Chondrocyte (in vitro differentiated cells): ENCODE measurements around the gene ACSS1. TPM values are rescaled to one million over a fixed set of nuclear protein-coding genes. Genes with fewer than 3 reads are reported as not detected.

Experiments
- DNase-seq: peaks from one replicate; pipeline ENCODE4 v3.0.0; 2021; ENCODE audit warnings: mixed read lengths, low spot score
- H3K27ac Mint-ChIP-seq: one replicate; pipeline ENCODE4 v1.8.0; 2021; ENCODE audit warnings: mild to moderate bottlenecking, moderate library complexity, mixed read lengths; ENCODE audit not compliant: unreplicated experiment
- H3K27me3 Mint-ChIP-seq: 2 replicates; pipeline ENCODE4 v1.8.0; 2021; ENCODE audit warnings: low read depth, mixed read lengths
- H3K36me3 Mint-ChIP-seq: 2 replicates; pipeline ENCODE4 v1.8.0; 2021; ENCODE audit warnings: low read depth, mixed read lengths
- H3K4me1 Mint-ChIP-seq: 2 replicates; pipeline ENCODE4 v1.8.0; 2021; ENCODE audit warnings: low read depth, mild to moderate bottlenecking, mixed read lengths
- H3K4me3 Mint-ChIP-seq: one replicate; pipeline ENCODE4 v1.8.0; 2021; ENCODE audit warnings: mild to moderate bottlenecking, moderate library complexity, mixed read lengths; ENCODE audit not compliant: unreplicated experiment
- H3K9me3 Mint-ChIP-seq: 2 replicates; pipeline ENCODE4 v1.8.0; 2021; ENCODE audit warnings: low read depth, mixed read lengths
- total RNA-seq: library from RNA; stranded (reverse); gene quantifications from 3 replicates; pipeline ENCODE4 v1.2.1, GENCODE V29; 2021
- TF ChIP-seq, protein P1 (sequence below): fragments of 200-600 bp; sonication (generic); IDR thresholded peaks from 2 replicates; pipeline ENCODE4 v1.5.0; 2021; ENCODE audit warnings: antibody characterized with exemption, mild to moderate bottlenecking, moderate library complexity

Gene ACSS1
- total RNA-seq, 1 donor from 2014 or later = 5.5 TPM

DNA sequence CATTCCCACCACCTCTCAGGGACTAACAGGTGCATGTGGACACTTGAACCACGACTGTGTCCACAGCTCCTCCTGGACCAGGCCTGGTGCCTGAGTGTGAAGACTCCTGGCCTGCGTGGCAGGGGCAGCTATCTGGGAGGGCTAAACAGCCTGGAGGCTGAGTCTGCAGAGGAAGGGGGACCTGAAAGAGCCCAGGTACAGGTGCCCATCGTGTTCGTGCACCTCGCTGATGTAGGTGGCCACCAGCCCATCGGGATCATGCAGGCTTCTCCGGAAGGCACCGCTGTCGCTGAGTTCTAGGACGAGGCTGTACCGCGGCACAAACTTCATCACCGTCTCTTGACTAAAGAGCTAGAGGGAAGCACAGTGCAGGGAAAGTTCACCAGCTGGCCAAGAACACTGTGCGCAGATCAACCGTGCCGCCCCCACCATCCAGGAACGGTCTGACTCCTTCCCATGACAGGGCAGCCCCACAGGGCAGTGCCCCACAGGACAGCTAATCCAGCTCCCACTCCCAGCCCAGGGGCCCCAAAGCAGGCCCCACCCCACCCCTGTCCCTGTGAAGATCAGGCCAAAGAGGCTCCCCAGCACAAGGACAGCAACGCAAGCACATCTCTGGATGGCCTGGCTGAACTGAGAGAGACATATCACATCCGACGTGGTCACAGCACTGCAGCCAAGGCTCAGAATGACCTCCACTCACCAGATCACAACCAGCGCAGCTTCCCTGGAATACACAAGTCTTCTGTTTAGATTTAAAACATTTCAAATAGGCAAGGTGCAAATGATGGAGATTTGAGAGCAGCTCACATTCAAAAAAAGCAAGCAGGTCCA, 94.0 kb downstream of the ACSS1 start:
- Mint-ChIP-seq H3K4me3 (no peak overlapping the region), H3K9me3 (no peaks in the 10 kb centered on the region), H3K36me3 (peaks cover 40% of the 10 kb centered on the region), H3K27me3 (no peaks in the 10 kb centered on the region), H3K27ac (no peak overlapping the region), H3K4me1 (no peaks in the 10 kb centered on the region)
- DNase-seq = peak; percentile 69
- TF ChIP-seq, protein P1, sequence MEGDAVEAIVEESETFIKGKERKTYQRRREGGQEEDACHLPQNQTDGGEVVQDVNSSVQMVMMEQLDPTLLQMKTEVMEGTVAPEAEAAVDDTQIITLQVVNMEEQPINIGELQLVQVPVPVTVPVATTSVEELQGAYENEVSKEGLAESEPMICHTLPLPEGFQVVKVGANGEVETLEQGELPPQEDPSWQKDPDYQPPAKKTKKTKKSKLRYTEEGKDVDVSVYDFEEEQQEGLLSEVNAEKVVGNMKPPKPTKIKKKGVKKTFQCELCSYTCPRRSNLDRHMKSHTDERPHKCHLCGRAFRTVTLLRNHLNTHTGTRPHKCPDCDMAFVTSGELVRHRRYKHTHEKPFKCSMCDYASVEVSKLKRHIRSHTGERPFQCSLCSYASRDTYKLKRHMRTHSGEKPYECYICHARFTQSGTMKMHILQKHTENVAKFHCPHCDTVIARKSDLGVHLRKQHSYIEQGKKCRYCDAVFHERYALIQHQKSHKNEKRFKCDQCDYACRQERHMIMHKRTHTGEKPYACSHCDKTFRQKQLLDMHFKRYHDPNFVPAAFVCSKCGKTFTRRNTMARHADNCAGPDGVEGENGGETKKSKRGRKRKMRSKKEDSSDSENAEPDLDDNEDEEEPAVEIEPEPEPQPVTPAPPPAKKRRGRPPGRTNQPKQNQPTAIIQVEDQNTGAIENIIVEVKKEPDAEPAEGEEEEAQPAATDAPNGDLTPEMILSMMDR = no peak

DNA sequence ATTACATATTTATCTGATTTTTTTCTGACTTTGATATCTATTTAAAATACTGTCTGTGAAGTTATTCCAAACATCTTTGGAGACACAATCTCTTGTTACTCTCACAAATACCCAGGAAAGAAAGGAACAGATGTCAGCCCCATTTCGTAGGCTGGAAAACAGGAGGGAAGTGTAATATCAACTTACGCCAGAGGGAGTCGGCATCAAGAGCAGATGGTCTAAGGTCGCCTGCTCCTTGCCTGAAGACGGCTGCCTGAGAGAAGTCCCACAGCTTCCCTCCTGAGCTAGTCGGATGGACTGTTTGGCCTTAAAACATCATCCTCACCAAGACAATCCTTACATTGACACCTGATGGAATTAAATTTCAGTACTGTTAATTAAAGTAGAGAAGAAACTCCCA, 95.4 kb downstream of the ACSS1 start:
- peaks cover 35% of the 10 kb centered on the region for H3K36me3 Mint-ChIP-seq
- no peak overlapping the region for H3K27ac Mint-ChIP-seq
- H3K4me1 Mint-ChIP-seq = no peaks in the 10 kb centered on the region
- H3K9me3 Mint-ChIP-seq = no peaks in the 10 kb centered on the region
- DNase-seq = no peak
- no peaks in the 10 kb centered on the region for H3K27me3 Mint-ChIP-seq
- TF ChIP-seq, protein P1 = no peak
- no peak overlapping the region for H3K4me3 Mint-ChIP-seq

DNA sequence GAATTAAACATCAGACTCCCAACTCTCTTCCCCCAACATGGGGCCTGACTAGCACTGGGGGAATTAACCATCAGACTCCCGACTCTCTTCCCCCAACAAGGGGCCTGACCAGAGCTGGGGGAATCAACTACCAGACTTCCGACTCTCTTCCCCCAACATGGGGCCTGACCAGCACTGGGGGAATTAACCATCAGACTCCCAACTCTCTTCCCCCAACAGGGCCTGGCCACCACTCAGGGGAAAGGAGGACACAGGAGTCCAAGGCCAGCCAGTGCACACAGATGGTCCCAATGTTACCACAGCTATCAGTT, 95.8 kb downstream of the ACSS1 start:
- TF ChIP-seq, protein P1 = no peak
- Mint-ChIP-seq H3K9me3 (no peaks in the 10 kb centered on the region), H3K27me3 (no peaks in the 10 kb centered on the region), H3K4me1 (no peaks in the 10 kb centered on the region), H3K36me3 (peaks cover 32% of the 10 kb centered on the region), H3K27ac (no peak overlapping the region), H3K4me3 (no peak overlapping the region)
- DNase-seq = peak; percentile 63

DNA sequence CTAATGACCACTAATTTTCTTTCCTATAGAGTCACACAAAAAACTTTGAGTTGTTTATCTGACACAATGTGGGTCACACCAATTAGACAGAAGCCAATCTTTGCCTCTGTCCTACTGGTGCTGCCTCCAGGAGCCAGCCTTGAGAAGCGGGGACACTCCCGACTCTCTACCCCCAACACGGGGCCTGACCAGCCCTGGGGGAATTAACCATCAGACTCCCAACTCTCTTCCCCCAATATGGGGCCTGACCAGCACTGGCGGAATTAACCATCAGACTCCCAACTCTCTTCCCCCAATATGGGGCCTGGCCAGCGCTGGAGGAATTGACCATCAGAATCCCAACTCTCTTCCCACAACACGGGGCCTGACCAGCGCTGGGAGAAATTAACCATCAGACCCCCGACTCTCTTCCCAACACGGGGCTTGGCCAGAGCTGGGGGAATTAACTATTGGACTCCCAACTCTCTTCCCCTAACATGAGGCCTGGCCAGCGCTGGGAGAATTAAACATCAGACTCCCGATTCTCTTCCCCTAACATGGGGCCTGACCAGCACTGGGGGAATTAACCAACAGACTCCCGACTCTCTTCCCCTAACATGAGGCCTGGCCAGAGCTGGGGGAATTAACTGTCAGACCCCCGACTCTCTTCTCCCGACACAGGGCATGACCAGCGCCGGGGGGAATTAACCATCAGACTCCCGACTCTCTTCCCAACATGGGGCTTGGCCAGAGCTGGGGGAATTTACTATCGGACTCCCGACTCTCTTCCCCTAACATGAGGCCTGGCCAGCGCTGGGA, 96.4 kb downstream of the ACSS1 start:
- Mint-ChIP-seq H3K27ac (no peak overlapping the region), H3K4me3 (no peak overlapping the region), H3K36me3 (peaks cover 32% of the 10 kb centered on the region), H3K9me3 (no peaks in the 10 kb centered on the region), H3K4me1 (no peaks in the 10 kb centered on the region), H3K27me3 (no peaks in the 10 kb centered on the region)
- TF ChIP-seq, protein P1 = no peak
- DNase-seq = peak; percentile 60

DNA sequence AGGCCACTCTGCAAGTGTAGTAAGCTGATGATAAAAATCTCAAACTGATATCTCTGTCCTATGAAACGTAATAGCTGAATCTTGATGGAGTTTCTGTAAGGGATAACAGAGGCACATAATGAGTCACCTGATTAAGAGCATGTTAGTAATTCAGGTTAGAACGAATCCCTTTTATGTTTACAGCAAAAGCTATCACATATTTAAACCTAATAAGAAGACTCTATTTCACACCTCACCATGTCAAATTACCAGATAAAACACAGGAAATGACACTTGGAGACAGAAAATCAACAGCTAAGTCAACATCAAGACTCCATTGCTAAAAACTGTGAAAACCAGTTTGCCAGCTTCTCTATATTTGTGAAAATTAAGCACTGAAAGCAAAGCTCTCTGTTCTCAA, 97.1 kb downstream of the ACSS1 start:
- Mint-ChIP-seq H3K27me3 (no peaks in the 10 kb centered on the region), H3K4me3 (no peak overlapping the region), H3K36me3 (peaks cover 28% of the 10 kb centered on the region), H3K9me3 (no peaks in the 10 kb centered on the region), H3K4me1 (no peaks in the 10 kb centered on the region), H3K27ac (no peak overlapping the region)
- no peak for DNase-seq
- TF ChIP-seq, protein P1 = no peak
